Measurements from ENCODE around the gene NTNG1. TPM values are rescaled to one million over a fixed set of nuclear protein-coding genes. Genes with fewer than 3 reads are reported as not detected.

Gene NTNG1
- total and polyA plus RNA-seq, 2 of the 8 experiments (the other 6 are each of a cell fraction or from before 2014, with no cell fraction given): 1.2 to 4.1 TPM

- CTCF ChIA-PET (ENCODE audit: partially characterized antibody): interaction anchor here (0.6 to 2.4 kb wide), 6 partner anchors 14 to 178 kb away, joined by 3 to 15 read pairs (median 4); no protein-coding TSS in a partner anchor
- Histone ChIP-seq H2AFZ (ENCODE audit: low read length) (no peak overlapping the region), H3K27me3 (replicated peaks in 1 of 4; ENCODE audit: control insufficient read depth in 3 of 4, extremely low read depth in 1 of 4, insufficient read depth in 3 of 4, low read length in 3 of 4) (peaks cover 0 to 1% (median 0%) of the 10 kb centered on the region in 4 experiments; a peak in 2 of 7 replicates)
Observed at GRCh38 chr1:107454791-107455190, 314.0 kb downstream of the NTNG1 start.

More at GRCh38 chr1:107454791-107455190, 314.0 kb downstream of the NTNG1 start:
- no peak overlapping the region for H2BK15ac ChIP-seq (ENCODE audit: low read length)
- no peaks in the 10 kb centered on the region for H3K4me1 ChIP-seq (replicated peaks in 1 of 4; ENCODE audit: control insufficient read depth in 3 of 4, insufficient read depth in 4 of 4, low read length in 3 of 4)
- no peak overlapping the region for H3K56ac ChIP-seq (replicated peaks; ENCODE audit: insufficient read length, low read depth, low read length)
- POLR2A ChIA-PET (ENCODE audit: partially characterized antibody): no interaction called here
- no peak overlapping the region for H3K23ac ChIP-seq (ENCODE audit: insufficient read length)
- DNase-seq (ENCODE audit: low read depth in 1 of 2, low spot score in 2 of 2): no peak
- no peak overlapping the region for H3K27ac ChIP-seq (ENCODE audit: low read depth, low read length)
- H2BK5ac ChIP-seq (ENCODE audit: low read depth, low read length): no peak overlapping the region
- WGBS, 2 experiments (ENCODE audit: extremely low coverage in 1 of 2, insufficient coverage in 1 of 2, insufficient read length in 1 of 2, insufficient replicate concordance in 2 of 2, low coverage in 1 of 2, low lambda C conversion rate in 2 of 2, missing lambda C conversion rate in 1 of 2): 90% methylated on average over 4 of the region's 4 CpGs; no CpG with 5 or more reads in 1 of the 2 experiments
- no peak for FAIRE-seq
- H4K5ac ChIP-seq (ENCODE audit: insufficient read length, low read depth, low read length): no peak overlapping the region
- no peak overlapping the region for H3K18ac ChIP-seq (ENCODE audit: extremely low read depth, low read length)
- no peak overlapping the region for H4K8ac ChIP-seq (ENCODE audit: extremely low read depth, insufficient read depth, low read length)
- H3K4ac ChIP-seq (replicated peaks; ENCODE audit: insufficient read length, low read depth, low read length): no peak overlapping the region
- no peak overlapping the region for H3K14ac ChIP-seq (ENCODE audit: insufficient read length)
- no peak overlapping the region for H4K91ac ChIP-seq (replicated peaks; ENCODE audit: insufficient read length, low read length)
- no peak overlapping the region for H2BK120ac ChIP-seq (replicated peaks; ENCODE audit: low read depth, low read length)
- H2BK20ac ChIP-seq (ENCODE audit: low read length): no peak overlapping the region
- H3K36me3 ChIP-seq (ENCODE audit: control insufficient read depth in 2 of 4, insufficient read depth in 4 of 4, low read length in 3 of 4): no peaks in the 10 kb centered on the region
- no peaks in the 10 kb centered on the region for H3K9me3 ChIP-seq (ENCODE audit: insufficient read depth in 2 of 2, low read depth in 1 of 2, low read length in 1 of 2)
- H3K4me3 ChIP-seq (ENCODE audit: extremely low read depth in 1 of 4, insufficient read depth in 2 of 4, low read depth in 3 of 4, low read length in 4 of 4): no peak overlapping the region
- H3K79me2 ChIP-seq (ENCODE audit: control insufficient read depth in 1 of 2, insufficient read depth in 2 of 2, low read length in 2 of 2): no peaks in the 10 kb centered on the region
- H3K79me1 ChIP-seq (ENCODE audit: low read depth, low read length): no peaks in the 10 kb centered on the region
- no peaks in the 10 kb centered on the region for H3K23me2 ChIP-seq (ENCODE audit: low read depth, low read length)
- no peak for TF ChIP-seq PHF8 (conservative IDR thresholded peaks at IDR 0.05; ENCODE audit: low read depth, low read length)
- no peak for TF ChIP-seq NRF1 (IDR thresholded peaks at IDR 0.05; ENCODE audit: low read depth, low read length)
- TF ChIP-seq SIRT6 (IDR thresholded peaks at IDR 0.05; ENCODE audit: low read length): no peak
- no peak for TF ChIP-seq POLR2A (IDR thresholded peaks at IDR 0.05; ENCODE audit: control extremely low read depth in 1 of 2, low read depth in 2 of 2, low read length in 2 of 2)
- no peak for TF ChIP-seq TAF1 (IDR thresholded peaks at IDR 0.05; ENCODE audit: low read depth, low read length)
- no peak for TF ChIP-seq CREB1 (IDR thresholded peaks at IDR 0.05)
- H2AK5ac ChIP-seq (ENCODE audit: low read depth, low read length): no peak overlapping the region
- no peaks in the 10 kb centered on the region for H4K20me1 ChIP-seq (replicated peaks in 1 of 2; ENCODE audit: control insufficient read depth in 1 of 2, insufficient read depth in 2 of 2, low read length in 2 of 2)
- H3K4me2 ChIP-seq (ENCODE audit: insufficient read depth in 1 of 2, low read depth in 2 of 2, low read length in 2 of 2): no peak overlapping the region
- no peak overlapping the region for H2BK12ac ChIP-seq (ENCODE audit: low read depth, low read length)
- no peak overlapping the region for H3K9ac ChIP-seq (replicated peaks in 1 of 4; ENCODE audit: extremely low read depth in 1 of 4, low read depth in 3 of 4, low read length in 3 of 4)
